ENCODE results near the gene PHIP.
A peak's percentile ranks its signal among the peaks of the same experiment; 100 is the strongest.

The PHIP gene

DNA sequence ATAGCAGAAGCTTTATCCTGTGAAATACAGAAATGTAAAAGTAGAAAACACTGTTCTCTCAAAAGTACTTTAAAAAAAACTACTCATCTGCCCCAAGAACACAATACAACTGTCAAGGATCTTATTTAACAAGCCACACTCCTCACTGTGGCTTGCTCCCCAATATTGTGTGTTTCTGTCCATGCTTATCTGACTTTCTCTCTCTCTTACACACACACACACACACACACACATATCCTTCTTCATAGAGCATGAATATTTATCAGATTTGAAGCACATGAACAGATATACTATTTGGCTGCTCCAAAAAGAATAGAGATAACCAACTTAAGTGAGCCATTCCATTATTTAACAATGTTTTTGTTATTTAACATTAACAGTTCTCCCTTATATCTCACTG, 3.6 kb upstream of the PHIP start:
- DNase-seq (ENCODE audit: low read depth) = no peak
- H3K4me3 ChIP-seq (ENCODE audit: low read length) = no peak overlapping the region
- TF ChIP-seq CTCF (IDR thresholded peaks at IDR 0.05; ENCODE audit: insufficient read depth, low read depth, low read length, missing control alignments) = no peak

GRCh38 chr6:79079561-79080041, 1.5 kb upstream of the PHIP start:
- TF ChIP-seq CTCF (IDR thresholded peaks at IDR 0.05; ENCODE audit: insufficient read depth, low read depth, low read length, missing control alignments) = no peak
- DNase-seq (ENCODE audit: low read depth) = no peak
- peak overlapping the region; percentile 75 for H3K4me3 ChIP-seq (ENCODE audit: low read length)

- no peak for TF ChIP-seq CTCF (IDR thresholded peaks at IDR 0.05; ENCODE audit: insufficient read depth, low read depth, low read length, missing control alignments)
- H3K4me3 ChIP-seq (ENCODE audit: low read length) = peak overlapping the region; percentile 75
- DNase-seq (ENCODE audit: low read depth) = peak; percentile 54
These were observed 359 bp downstream of the PHIP start for GRCh38 chr6:79077715-79078074.

- peak overlapping the region; percentile 66 for H3K4me3 ChIP-seq (ENCODE audit: low read length)
- DNase-seq (ENCODE audit: low read depth) = peak; percentile 98
- no peak for TF ChIP-seq CTCF (IDR thresholded peaks at IDR 0.05; ENCODE audit: insufficient read depth, low read depth, low read length, missing control alignments)
These were observed 1.0 kb downstream of the PHIP start for GRCh38 chr6:79076782-79077641.

DNA sequence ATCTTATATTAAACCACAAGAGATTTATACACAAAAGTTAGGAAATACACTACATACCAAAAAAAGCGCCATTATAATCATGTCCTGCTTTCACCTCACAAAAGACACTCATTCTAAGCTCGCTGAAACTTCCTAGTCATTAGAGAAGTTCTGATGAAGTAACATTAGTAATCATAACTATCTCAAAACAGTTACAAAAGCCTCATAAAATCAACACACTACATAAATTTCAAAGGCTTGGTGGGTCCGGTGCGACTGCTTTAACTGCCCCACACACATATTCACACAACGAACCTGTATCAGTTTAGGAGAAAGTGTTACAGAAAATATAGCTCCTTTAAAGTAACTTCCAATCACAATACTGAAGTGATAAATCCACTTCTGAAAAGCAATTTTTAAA, 1.9 kb downstream of the PHIP start:
- TF ChIP-seq CTCF (IDR thresholded peaks at IDR 0.05; ENCODE audit: insufficient read depth, low read depth, low read length, missing control alignments) = no peak
- peak; percentile 20 for DNase-seq (ENCODE audit: low read depth)
- H3K4me3 ChIP-seq (ENCODE audit: low read length) = peak overlapping the region; percentile 61

- H3K4me3 ChIP-seq (ENCODE audit: low read length) = no peak overlapping the region
- no peak for TF ChIP-seq CTCF (IDR thresholded peaks at IDR 0.05; ENCODE audit: insufficient read depth, low read depth, low read length, missing control alignments)
These were observed 4.2 kb downstream of the PHIP start for GRCh38 chr6:79073888-79074287.

More at GRCh38 chr6:79073888-79074287, 4.2 kb downstream of the PHIP start:
- DNase-seq (ENCODE audit: low read depth) = no peak
